Nephron progenitor cell (in vitro differentiated cells): ENCODE results near the gene ZBTB6.

Experiments
- DNase-seq: peaks from one replicate; pipeline ENCODE4 v3.0.0; 2021
- H3K27ac Mint-ChIP-seq: 2 replicates; pipeline ENCODE4 v1.8.0; 2021; ENCODE audit warnings: mild to moderate bottlenecking, moderate library complexity, mixed read lengths
- H3K27me3 Mint-ChIP-seq: 2 replicates; pipeline ENCODE4 v1.8.0; 2021; ENCODE audit warnings: mild to moderate bottlenecking, low read depth, mixed read lengths; ENCODE audit not compliant: poor library complexity
- H3K36me3 Mint-ChIP-seq: 2 replicates; pipeline ENCODE4 v1.8.0; 2021; ENCODE audit warnings: low read depth, mixed read lengths
- H3K4me1 Mint-ChIP-seq: 2 replicates; pipeline ENCODE4 v1.8.0; 2021; ENCODE audit warnings: mixed read lengths
- H3K4me3 Mint-ChIP-seq: 2 replicates; pipeline ENCODE4 v1.8.0; 2021; ENCODE audit warnings: mild to moderate bottlenecking, moderate library complexity, mixed read lengths
- H3K9me3 Mint-ChIP-seq: 2 replicates; pipeline ENCODE4 v1.8.0; 2021; ENCODE audit warnings: mild to moderate bottlenecking, moderate library complexity, mixed read lengths
- CTCF ChIP-seq: fragments of 200-600 bp; sonication (generic); IDR thresholded peaks from 2 replicates; pipeline ENCODE4 v1.5.0; 2021; ENCODE audit warnings: antibody characterized with exemption

ZBTB6 gene

GRCh38 chr9:122931226-122932121 lies 18.4 kb upstream of the ZBTB6 start, which contains the start of gene ZBTB26:
Gene ZBTB26 (minus strand): TSS chr9:122931512. CDS start chr9:122919934, 11,578 bp downstream.
- H3K27ac Mint-ChIP-seq = peak within 1 kb of the TSS; percentile 98
- H3K4me1 Mint-ChIP-seq = peaks cover 18% of the 10 kb centered on the region
- H3K9me3 Mint-ChIP-seq = no peaks in the 10 kb centered on the region
- H3K27me3 Mint-ChIP-seq = peaks cover 5% of the 10 kb centered on the region
- peaks cover 20% of the 10 kb centered on the region for H3K36me3 Mint-ChIP-seq
- DNase-seq = peak; percentile 92
- H3K4me3 Mint-ChIP-seq = no peak within 1 kb of the TSS
- TF ChIP-seq CTCF = no peak

GRCh38 chr9:122930541-122931225 lies 17.6 kb upstream of the ZBTB6 start:
- peaks cover 5% of the 10 kb centered on the region for H3K27me3 Mint-ChIP-seq
- peaks cover 18% of the 10 kb centered on the region for H3K4me1 Mint-ChIP-seq
- no peak for TF ChIP-seq CTCF
- no peak overlapping the region for H3K4me3 Mint-ChIP-seq
- no peak overlapping the region for H3K27ac Mint-ChIP-seq
- no peak for DNase-seq
- no peaks in the 10 kb centered on the region for H3K9me3 Mint-ChIP-seq
- peaks cover 14% of the 10 kb centered on the region for H3K36me3 Mint-ChIP-seq

- Mint-ChIP-seq H3K27me3 (peaks cover 5% of the 10 kb centered on the region), H3K9me3 (no peaks in the 10 kb centered on the region), H3K4me3 (no peak overlapping the region), H3K4me1 (peaks cover 15% of the 10 kb centered on the region), H3K27ac (no peak overlapping the region), H3K36me3 (peaks cover 11% of the 10 kb centered on the region)
- no peak for DNase-seq
- TF ChIP-seq CTCF = no peak
Observed at GRCh38 chr9:122929796-122930354, 16.8 kb upstream of the ZBTB6 start.

- H3K27ac Mint-ChIP-seq = no peak overlapping the region
- no peaks in the 10 kb centered on the region for H3K9me3 Mint-ChIP-seq
- H3K36me3 Mint-ChIP-seq = peaks cover 18% of the 10 kb centered on the region
- no peak for DNase-seq
- H3K4me1 Mint-ChIP-seq = peaks cover 6% of the 10 kb centered on the region
- H3K27me3 Mint-ChIP-seq = no peaks in the 10 kb centered on the region
- no peak overlapping the region for H3K4me3 Mint-ChIP-seq
- no peak for TF ChIP-seq CTCF
Observed at GRCh38 chr9:122923947-122924346, 10.8 kb upstream of the ZBTB6 start.

- no peaks in the 10 kb centered on the region for H3K27me3 Mint-ChIP-seq
- peaks cover 6% of the 10 kb centered on the region for H3K4me1 Mint-ChIP-seq
- DNase-seq = no peak
- H3K27ac Mint-ChIP-seq = no peak overlapping the region
- no peaks in the 10 kb centered on the region for H3K9me3 Mint-ChIP-seq
- peaks cover 18% of the 10 kb centered on the region for H3K36me3 Mint-ChIP-seq
- no peak overlapping the region for H3K4me3 Mint-ChIP-seq
- no peak for TF ChIP-seq CTCF
Observed at GRCh38 chr9:122922713-122923112, 9.6 kb upstream of the ZBTB6 start.
